H1 (cell line): ENCODE results near the gene DYNC2H1. TPM values are rescaled to one million over a fixed set of nuclear protein-coding genes. Genes with fewer than 3 reads are reported as not detected.

Experiments used
- CTCF ChIA-PET: fragments of 300-600 bp; sonication (Branson Sonifier 250); formaldehyde crosslinking; loops from one replicate; lab custom pipeline; 2021; ENCODE audit not compliant: partially characterized antibody; lab: Charles Lee
- POLR2A ChIA-PET: fragments of 300-600 bp; sonication (Branson Sonifier 250); formaldehyde crosslinking; loops from one replicate; lab custom pipeline; 2021; ENCODE audit warnings: inconsistent platforms; ENCODE audit not compliant: partially characterized antibody; lab: Charles Lee
- DNase-seq, 2 experiments: peaks; one replicate each; pipeline versions ENCODE4 v3.0.0 to v3.0.0-alpha.2; 2010 to 2022; ENCODE audit warnings: low spot score in 2 of 2, low read depth in 1 of 2, mixed read lengths in 1 of 2
- FAIRE-seq: peaks from 2 replicates; lab custom pipeline; 2011; peaks lifted over from hg19 to GRCh38; lab: Jason Lieb, UNC
- H2AFZ ChIP-seq: 2 replicates; pipeline ENCODE4 v1.8.1; 2012; ENCODE audit warnings: low read length, inconsistent platforms
- H2AK5ac ChIP-seq: 2 replicates; pipeline ENCODE4 v1.6.1; 2013; ENCODE audit warnings: low read depth, low read length
- H2BK120ac ChIP-seq: replicated peaks from 2 replicates; pipeline ENCODE3; 2013; ENCODE audit warnings: low read depth, low read length, inconsistent platforms
- H2BK12ac ChIP-seq: 2 replicates; pipeline ENCODE4 v1.6.1; 2013; ENCODE audit warnings: low read depth, low read length
- H2BK15ac ChIP-seq: 2 replicates; pipeline ENCODE4 v1.6.1; 2013; ENCODE audit warnings: low read length
- H2BK20ac ChIP-seq: 2 replicates; pipeline ENCODE4 v1.6.1; 2013; ENCODE audit warnings: low read length
- H2BK5ac ChIP-seq: 2 replicates; pipeline ENCODE4 v1.6.1; 2013; ENCODE audit warnings: low read depth, low read length
- H3K14ac ChIP-seq: 2 replicates; pipeline ENCODE4 v1.6.1; 2013; ENCODE audit warnings: inconsistent platforms; ENCODE audit not compliant: insufficient read length
- H3K18ac ChIP-seq: 2 replicates; pipeline ENCODE4 v1.6.1; 2013; ENCODE audit warnings: low read length; ENCODE audit errors: extremely low read depth
- H3K23ac ChIP-seq: 2 replicates; pipeline ENCODE4 v1.6.1; 2013; ENCODE audit warnings: inconsistent platforms; ENCODE audit not compliant: insufficient read length
- H3K23me2 ChIP-seq: 2 replicates; pipeline ENCODE4 v1.6.1; 2013; ENCODE audit warnings: low read depth, low read length
- H3K27ac ChIP-seq: 2 replicates; pipeline ENCODE4 v1.6.1; 2011; ENCODE audit warnings: low read depth, low read length, inconsistent platforms
- H3K27me3 ChIP-seq, 4 experiments: replicated peaks in 1 of 4; 1 replicate in 1 of 4; 2 replicates in 3 of 4; pipeline versions ENCODE4 v1.6.1 to v1.8.1; 2011 to 2013; ENCODE audit warnings: low read length in 3 of 4, mild to moderate bottlenecking in 3 of 4, inconsistent platforms in 2 of 4, mixed read lengths in 2 of 4, moderate library complexity in 1 of 4; ENCODE audit not compliant: control insufficient read depth in 3 of 4, insufficient read depth in 3 of 4; ENCODE audit errors: extremely low read depth in 1 of 4
- H3K36me3 ChIP-seq, 4 experiments: 2 replicates each; pipeline versions ENCODE4 v1.6.1 to v1.8.1; 2011 to 2013; ENCODE audit warnings: mild to moderate bottlenecking in 4 of 4, low read length in 3 of 4, moderate library complexity in 2 of 4, control low read depth in 1 of 4, inconsistent platforms in 1 of 4; ENCODE audit not compliant: insufficient read depth in 4 of 4, control insufficient read depth in 2 of 4
- H3K4ac ChIP-seq: replicated peaks from 2 replicates; pipeline ENCODE3; 2013; ENCODE audit warnings: low read length, low read depth, mixed read lengths, inconsistent platforms; ENCODE audit not compliant: insufficient read length
- H3K4me1 ChIP-seq, 4 experiments: replicated peaks in 1 of 4; 1 replicate in 1 of 4; 2 replicates in 3 of 4; pipeline versions ENCODE4 v1.6.1 to v1.8.1; 2011 to 2013; ENCODE audit warnings: low read length in 3 of 4, inconsistent platforms in 2 of 4, mixed read lengths in 1 of 4; ENCODE audit not compliant: insufficient read depth in 4 of 4, control insufficient read depth in 3 of 4
- H3K4me2 ChIP-seq, 2 experiments: 2 replicates each; pipeline versions ENCODE4 v1.6.1 to v1.8.1; 2011 to 2013; ENCODE audit warnings: low read depth in 2 of 2, low read length in 2 of 2, control low read depth in 1 of 2, inconsistent platforms in 1 of 2, mild to moderate bottlenecking in 1 of 2; ENCODE audit not compliant: insufficient read depth in 1 of 2
- H3K4me3 ChIP-seq, 4 experiments: fragments of 200-600, 300-600 bp in 1 of 4; sonication (generic), shearing (Covaris generic), sonication (Bioruptor Twin) in 1 of 4; 2 replicates each; pipeline versions ENCODE4 v1.5.1 to v1.8.1; 2011 to 2016; ENCODE audit warnings: low read length in 4 of 4, low read depth in 3 of 4, control low read depth in 2 of 4, inconsistent platforms in 2 of 4, mild to moderate bottlenecking in 2 of 4, mixed read lengths in 1 of 4, moderate library complexity in 1 of 4; ENCODE audit not compliant: insufficient read depth in 2 of 4; ENCODE audit errors: extremely low read depth in 1 of 4
- H3K56ac ChIP-seq: replicated peaks from 2 replicates; pipeline ENCODE3; 2013; ENCODE audit warnings: low read depth, mild to moderate bottlenecking, mixed read lengths, low read length, inconsistent platforms; ENCODE audit not compliant: insufficient read length
- H3K79me1 ChIP-seq: 2 replicates; pipeline ENCODE4 v1.6.1; 2013; ENCODE audit warnings: low read depth, low read length, control low read depth
- H3K79me2 ChIP-seq, 2 experiments: 2 replicates each; pipeline versions ENCODE4 v1.6.1 to v1.8.1; 2012 to 2013; ENCODE audit warnings: low read length in 2 of 2, mild to moderate bottlenecking in 2 of 2, inconsistent platforms in 1 of 2; ENCODE audit not compliant: insufficient read depth in 2 of 2, control insufficient read depth in 1 of 2
- H3K9ac ChIP-seq, 4 experiments: replicated peaks in 1 of 4; 1 replicate in 1 of 4; 2 replicates in 3 of 4; pipeline versions ENCODE4 v1.6.1 to v1.8.1; 2011 to 2013; ENCODE audit warnings: low read depth in 3 of 4, low read length in 3 of 4, control low read depth in 2 of 4, mild to moderate bottlenecking in 2 of 4, moderate library complexity in 2 of 4, inconsistent platforms in 1 of 4; ENCODE audit errors: extremely low read depth in 1 of 4
- H3K9me3 ChIP-seq, 2 experiments: 2 replicates each; pipeline versions ENCODE4 v1.6.1 to v1.8.1; 2012 to 2013; ENCODE audit warnings: mild to moderate bottlenecking in 2 of 2, moderate library complexity in 2 of 2, control low read depth in 1 of 2, inconsistent platforms in 1 of 2, low read depth in 1 of 2, low read length in 1 of 2, mixed read lengths in 1 of 2; ENCODE audit not compliant: insufficient read depth in 2 of 2
- H4K20me1 ChIP-seq, 2 experiments: replicated peaks in 1 of 2; 2 replicates each; pipeline versions ENCODE3 to v1.8.1; 2011 to 2013; ENCODE audit warnings: inconsistent platforms in 2 of 2, low read length in 2 of 2, mild to moderate bottlenecking in 1 of 2; ENCODE audit not compliant: insufficient read depth in 2 of 2, control insufficient read depth in 1 of 2
- H4K5ac ChIP-seq: 2 replicates; pipeline ENCODE4 v1.6.1; 2013; ENCODE audit warnings: low read length, low read depth, mixed read lengths, inconsistent platforms; ENCODE audit not compliant: insufficient read length
- H4K8ac ChIP-seq: 2 replicates; pipeline ENCODE4 v1.8.0; 2013; ENCODE audit warnings: mild to moderate bottlenecking, moderate library complexity, low read length, inconsistent platforms; ENCODE audit not compliant: insufficient read depth; ENCODE audit errors: extremely low read depth
- H4K91ac ChIP-seq: replicated peaks from 2 replicates; pipeline ENCODE3; 2013; ENCODE audit warnings: low read length, mixed read lengths, inconsistent platforms; ENCODE audit not compliant: insufficient read length
- CREB1 ChIP-seq: IDR thresholded peaks from 2 replicates; pipeline ENCODE4 v1.6.1; 2012; ENCODE audit warnings: inconsistent platforms
- CTCF ChIP-seq, 3 experiments: IDR thresholded peaks; 1 replicate in 2 of 3; 2 replicates in 1 of 3; pipeline versions ENCODE4 v1.5.1 to v1.6.1; 2011; ENCODE audit warnings: low read length in 3 of 3, mild to moderate bottlenecking in 3 of 3, inconsistent platforms in 2 of 3, low read depth in 1 of 3, moderate library complexity in 1 of 3; ENCODE audit not compliant: insufficient read depth in 1 of 3; ENCODE audit errors: control extremely low read depth in 1 of 3
- JUND ChIP-seq: IDR thresholded peaks from 2 replicates; pipeline ENCODE4 v1.6.1; 2011; ENCODE audit warnings: mild to moderate bottlenecking, improper control_type of control experiment, low read length
- MAFK ChIP-seq: IDR thresholded peaks from 2 replicates; pipeline ENCODE4 v1.6.1; 2012; ENCODE audit warnings: low read depth, mild to moderate bottlenecking, improper control_type of control experiment, low read length
- NRF1 ChIP-seq: IDR thresholded peaks from 2 replicates; pipeline ENCODE4 v1.6.1; 2011; ENCODE audit warnings: mild to moderate bottlenecking, low read depth, low read length, improper control_type of control experiment
- POLR2A ChIP-seq, 2 experiments: IDR thresholded peaks; 1 replicate in 1 of 2; 2 replicates in 1 of 2; pipeline ENCODE4 v1.6.1; 2011; ENCODE audit warnings: low read depth in 2 of 2, low read length in 2 of 2, mild to moderate bottlenecking in 2 of 2; ENCODE audit errors: control extremely low read depth in 1 of 2
- RFX5 ChIP-seq: IDR thresholded peaks from 2 replicates; pipeline ENCODE4 v1.6.1; 2011; ENCODE audit warnings: low read depth, low read length, improper control_type of control experiment, borderline replicate concordance
- SAP30 ChIP-seq: fragments of 300-600 bp; sonication (generic); IDR thresholded peaks from 2 replicates; pipeline ENCODE4 v1.7.1; 2012; ENCODE audit warnings: low read length, moderate library complexity, mild to moderate bottlenecking, inconsistent platforms; ENCODE audit not compliant: insufficient read depth, insufficient replicate concordance
- SP1 ChIP-seq: IDR thresholded peaks from 2 replicates; pipeline ENCODE4 v1.6.1; 2011; ENCODE audit warnings: low read depth, low read length
- TAF1 ChIP-seq: IDR thresholded peaks from 2 replicates; pipeline ENCODE4 v1.6.1; 2011; ENCODE audit warnings: mild to moderate bottlenecking, low read depth, low read length
- TAF7 ChIP-seq: optimal IDR thresholded peaks from 2 replicates; pipeline ENCODE3; 2011; ENCODE audit warnings: low read depth, mild to moderate bottlenecking, inconsistent platforms, low read length, moderate library complexity, borderline replicate concordance
- YY1 ChIP-seq: IDR thresholded peaks from 2 replicates; pipeline ENCODE4 v1.6.1; 2011; ENCODE audit warnings: low read depth, mild to moderate bottlenecking, low read length
- WGBS, 2 experiments: shearing (Covaris generic) in 1 of 2; methylation state at CpG; one replicate each; pipeline versions ENCODE4 v1.1.6 to v1.1.7; 2013 to 2015; ENCODE audit warnings: low lambda C conversion rate in 2 of 2, mixed read lengths in 2 of 2, inconsistent platforms in 1 of 2, low coverage in 1 of 2, missing lambda C conversion rate in 1 of 2; ENCODE audit not compliant: insufficient replicate concordance in 2 of 2, insufficient coverage in 1 of 2, insufficient read length in 1 of 2; ENCODE audit errors: extremely low coverage in 1 of 2, missing lambda C conversion rate in 1 of 2; 5-methylcytosine and 5-hydroxymethylcytosine counted together
- polyA plus RNA-seq, 7 experiments: library from polyadenylated mRNA; depleted of rRNA in 3 of 7; stranded (reverse) in 5 of 7; unstranded in 2 of 7; fragments of >200 nt in 5 of 7; fragments of 200-250 nt in 2 of 7; gene quantifications; 1 replicate in 5 of 7; 2 replicates in 1 of 7; 4 replicates in 1 of 7; pipeline versions ENCODE4 v1.2.1 to v1.2.3, GENCODE V29; 2011 to 2013; ENCODE audit warnings: missing spikeins in 2 of 7, mixed read lengths in 2 of 7
- total RNA-seq: library from RNA; stranded (reverse); fragmentation: NEBNext Ultra II Directional; extraction: Animal tissue kit (Norgen Biotek cat#: 25700); gene quantifications from 2 replicates; pipeline ENCODE4 v1.2.1, GENCODE V29; 2021

The DYNC2H1 gene
- total and polyA plus RNA-seq, 2 of the 8 experiments (the other 6 are each of a cell fraction or from before 2014, with no cell fraction given) = 6.2 to 12.0 TPM

- POLR2A ChIA-PET = no interaction called here
- FAIRE-seq (no peak), DNase-seq (no peak)
- no peak overlapping the region for H4K91ac ChIP-seq
- no peak overlapping the region for H2BK120ac ChIP-seq
- H2AK5ac ChIP-seq = no peak overlapping the region
- WGBS, 2 experiments = 84% methylated on average over 4 of the region's 4 CpGs; no CpG with 5 or more reads in 1 of the 2 experiments
- H4K5ac ChIP-seq = no peak overlapping the region
- H3K56ac ChIP-seq = no peak overlapping the region
- H4K8ac ChIP-seq = no peak overlapping the region
- H3K36me3 ChIP-seq = no peaks in the 10 kb centered on the region
- no peak overlapping the region for H2AFZ ChIP-seq
- no peaks in the 10 kb centered on the region for H4K20me1 ChIP-seq
- H3K4ac ChIP-seq = no peak overlapping the region
- CTCF ChIA-PET = interaction anchor here (0.8 to 3.6 kb wide), 3 partner anchors 9 to 26 kb away, joined by 3 to 15 read pairs (median 14); no protein-coding TSS in a partner anchor
- H3K14ac ChIP-seq = no peak overlapping the region
- H3K23me2 ChIP-seq = no peaks in the 10 kb centered on the region
- no peak overlapping the region for H3K27ac ChIP-seq
- H2BK5ac ChIP-seq = no peak overlapping the region
- H3K79me1 ChIP-seq = no peaks in the 10 kb centered on the region
- no peak overlapping the region for H3K4me2 ChIP-seq
- peaks cover 0 to 4% (median 0%) of the 10 kb centered on the region in 4 experiments; a peak in 1 of 7 replicates for H3K4me1 ChIP-seq
- H3K18ac ChIP-seq = no peak overlapping the region
- no peak overlapping the region for H3K9ac ChIP-seq
- H3K79me2 ChIP-seq = no peaks in the 10 kb centered on the region
- H3K9me3 ChIP-seq = no peaks in the 10 kb centered on the region
- no peak overlapping the region for H3K23ac ChIP-seq
- H2BK20ac ChIP-seq = no peak overlapping the region
- no peak overlapping the region for H3K4me3 ChIP-seq
- H2BK12ac ChIP-seq = no peak overlapping the region
- no peak overlapping the region for H2BK15ac ChIP-seq
- H3K27me3 ChIP-seq = no peaks in the 10 kb centered on the region
- no peak for TF ChIP-seq RFX5
- TF ChIP-seq YY1 = no peak
- TF ChIP-seq TAF7 = no peak
- no peak for TF ChIP-seq CREB1
- TF ChIP-seq SP1 = no peak
- no peak for TF ChIP-seq POLR2A (IDR thresholded peaks at IDR 0.05; ENCODE audit: control extremely low read depth in 1 of 2, low read depth in 2 of 2, low read length in 2 of 2)
- TF ChIP-seq CTCF (IDR thresholded peaks at IDR 0.05; ENCODE audit: control extremely low read depth in 1 of 3, insufficient read depth in 1 of 3, low read depth in 1 of 3, low read length in 3 of 3) = no peak
- no peak for TF ChIP-seq SAP30
- no peak for TF ChIP-seq TAF1
- no peak for TF ChIP-seq MAFK
- TF ChIP-seq NRF1 = no peak
- no peak for TF ChIP-seq JUND
These were observed 420.0 kb downstream of the DYNC2H1 start for GRCh38 chr11:103529181-103529684.
